PC-9 (cell line): ENCODE data around the gene PRKD3. TPM values are rescaled to one million over a fixed set of nuclear protein-coding genes. Genes with fewer than 3 reads are reported as not detected.

Experiments
- BruUV-seq: library from RNA; stranded (reverse); fragments of 400-500 nt; replicated peaks from 2 replicates; lab custom pipeline; 2021; lab: Mats Ljungman, UMichigan
- CTCF ChIA-PET: fragments of 300-600 bp; sonication (Branson Sonifier 250); formaldehyde crosslinking; loops from one replicate; lab custom pipeline; 2022; ENCODE audit warnings: antibody characterized with exemption; lab: Charles Lee
- POLR2A ChIA-PET: fragments of 300-600 bp; sonication (Branson Sonifier 250); formaldehyde crosslinking; loops from one replicate; lab custom pipeline; 2022; ENCODE audit warnings: antibody characterized with exemption; ENCODE audit not compliant: unreplicated experiment; lab: Charles Lee
- DNase-seq, 2 experiments: peaks; one replicate each; pipeline versions ENCODE4 v3.0.0 to v3.0.0-alpha.2; 2015 to 2022; ENCODE audit warnings: mixed read lengths in 1 of 2
- H2AFZ ChIP-seq: fragments of 200-600 bp; sonication (generic); 2 replicates; pipeline ENCODE4 v1.8.1; 2017; ENCODE audit warnings: antibody characterized with exemption
- H3F3A ChIP-seq: fragments of 200-600 bp; sonication (generic); 2 replicates; pipeline ENCODE4 v1.8.1; 2017; ENCODE audit warnings: antibody characterized with exemption, mild to moderate bottlenecking, low read depth; ENCODE audit not compliant: insufficient read depth
- H3K27ac ChIP-seq: fragments of 200-600 bp; sonication (generic); 2 replicates; pipeline ENCODE4 v1.6.1; 2016; ENCODE audit warnings: mixed run types
- H3K27me3 ChIP-seq: fragments of 200-600 bp; sonication (generic); 2 replicates; pipeline ENCODE4 v1.6.1; 2016; ENCODE audit warnings: low read depth, mixed run types; ENCODE audit not compliant: insufficient read depth
- H3K36me3 ChIP-seq: fragments of 200-600 bp; sonication (generic); 2 replicates; pipeline ENCODE4 v1.6.1; 2016; ENCODE audit warnings: low read depth, mixed run types
- H3K4me1 ChIP-seq: fragments of 200-600 bp; sonication (generic); replicated peaks from 2 replicates; pipeline ENCODE4 v1.6.1; 2016; ENCODE audit warnings: mixed run types; ENCODE audit not compliant: insufficient read depth
- H3K4me2 ChIP-seq: fragments of 200-600 bp; sonication (generic); 2 replicates; pipeline ENCODE4 v1.6.1; 2017; ENCODE audit warnings: mixed run types
- H3K4me3 ChIP-seq: fragments of 200-600 bp; sonication (generic); 2 replicates; pipeline ENCODE4 v1.6.1; 2016; ENCODE audit warnings: mixed run types
- H3K79me2 ChIP-seq: fragments of 200-600 bp; sonication (generic); 2 replicates; pipeline ENCODE4 v1.6.1; 2017; ENCODE audit warnings: low read depth, mixed run types
- H3K9me2 ChIP-seq: fragments of 200-600 bp; sonication (generic); 2 replicates; pipeline ENCODE4 v1.8.1; 2017; ENCODE audit warnings: mild to moderate bottlenecking; ENCODE audit not compliant: insufficient read depth
- H3K9me3 ChIP-seq: fragments of 200-600 bp; sonication (generic); 2 replicates; pipeline ENCODE4 v1.8.1; 2016; ENCODE audit warnings: low read depth; ENCODE audit not compliant: insufficient read depth
- H4K20me1 ChIP-seq: fragments of 200-600 bp; sonication (generic); 2 replicates; pipeline ENCODE4 v1.8.1; 2017; ENCODE audit not compliant: insufficient read depth
- CTCF ChIP-seq: fragments of 200-600 bp; sonication (generic); conservative IDR thresholded peaks from 2 replicates; pipeline ENCODE4 v1.6.1; 2017; ENCODE audit warnings: mixed run types, antibody characterized with exemption, mild to moderate bottlenecking, moderate library complexity
- EZH2 ChIP-seq: fragments of 200-600 bp; sonication (generic); IDR thresholded peaks from 2 replicates; pipeline ENCODE4 v1.8.0; 2017; ENCODE audit warnings: antibody characterized with exemption, low read depth
- intact Hi-C: fragments of 100-400 bp; cut with micrococcal nuclease; formaldehyde crosslinking; loops from one replicate; pipeline ENCODE4 v1.10.0; 2022; ENCODE audit not compliant: unreplicated experiment
- total RNA-seq: library from RNA; stranded (reverse); gene quantifications from 2 replicates; pipeline ENCODE4 v1.2.3, GENCODE V29; 2021

PRKD3 gene
- total RNA-seq, 1 experiment from 2014 or later: 27.5 TPM

GRCh38 chr2:37332560-37332959 is 7.9 kb upstream of the PRKD3 start:
- no peak for DNase-seq
- BruUV-seq: no TSS peak
- Histone ChIP-seq H3F3A (no peaks in the 10 kb centered on the region), H3K27ac (no peak overlapping the region), H3K79me2 (no peaks in the 10 kb centered on the region), H3K4me3 (no peak overlapping the region), H3K9me2 (no peaks in the 10 kb centered on the region), H4K20me1 (no peaks in the 10 kb centered on the region), H3K4me2 (no peak overlapping the region), H3K9me3 (no peaks in the 10 kb centered on the region), H3K27me3 (no peaks in the 10 kb centered on the region), H3K36me3 (no peaks in the 10 kb centered on the region), H2AFZ (no peak overlapping the region), H3K4me1 (no peaks in the 10 kb centered on the region)
- ChIA-PET CTCF (no interaction called here), POLR2A (no interaction called here)
- intact Hi-C loops: no loop called here
- no peak for TF ChIP-seq CTCF
- no peak for TF ChIP-seq EZH2

GRCh38 chr2:37330681-37331080 is 6.0 kb upstream of the PRKD3 start:
- Histone ChIP-seq H3K4me1 (0 out of 2 replicates have a peak, but pooled peaks cover 8% of the 10 kb centered on the region), H2AFZ (no peak overlapping the region), H3K9me2 (no peaks in the 10 kb centered on the region), H3K79me2 (no peaks in the 10 kb centered on the region), H3K4me3 (no peak overlapping the region), H3K4me2 (no peak overlapping the region), H3K27me3 (no peaks in the 10 kb centered on the region), H3K27ac (no peak overlapping the region), H3F3A (peaks cover 2% of the 10 kb centered on the region; the same call in 1 of the 2 replicates), H3K9me3 (no peaks in the 10 kb centered on the region), H3K36me3 (no peaks in the 10 kb centered on the region), H4K20me1 (no peaks in the 10 kb centered on the region)
- TF ChIP-seq CTCF (no peak), EZH2 (no peak)
- ChIA-PET CTCF (no interaction called here), POLR2A (no interaction called here)
- intact Hi-C loops: no loop called here
- DNase-seq: no peak
- BruUV-seq: no TSS peak

- intact Hi-C loops: no loop called here
- H3K9me3 ChIP-seq: no peaks in the 10 kb centered on the region
- no peaks in the 10 kb centered on the region for H3K9me2 ChIP-seq
- TF ChIP-seq EZH2 (no peak), CTCF (no peak)
- H3F3A ChIP-seq: peaks cover 11% of the 10 kb centered on the region; the same call in 1 of the 2 replicates
- H3K79me2 ChIP-seq: peaks cover 21% of the 10 kb centered on the region
- H3K4me3 ChIP-seq: no peak overlapping the region
- H3K27me3 ChIP-seq: no peaks in the 10 kb centered on the region
- H3K4me1 ChIP-seq: peaks cover 24% of the 10 kb centered on the region
- H3K4me2 ChIP-seq: no peak overlapping the region
- DNase-seq: no peak
- no peaks in the 10 kb centered on the region for H4K20me1 ChIP-seq
- CTCF ChIA-PET: no interaction called here
- POLR2A ChIA-PET: no interaction called here
- no TSS peak for BruUV-seq
- H3K36me3 ChIP-seq: no peaks in the 10 kb centered on the region
- H3K27ac ChIP-seq: no peak overlapping the region
- H2AFZ ChIP-seq: no peak overlapping the region
Measured at GRCh38 chr2:37326866-37327634, 2.4 kb upstream of the PRKD3 start.
